Chondrocyte (in vitro differentiated cells): ENCODE measurements around the gene B3GAT2. TPM values are rescaled to one million over a fixed set of nuclear protein-coding genes. Genes with fewer than 3 reads are reported as not detected.

Experiments
- DNase-seq: peaks from one replicate; pipeline ENCODE4 v3.0.0; 2021; ENCODE audit warnings: mixed read lengths, low spot score
- H3K27ac Mint-ChIP-seq: one replicate; pipeline ENCODE4 v1.8.0; 2021; ENCODE audit warnings: mild to moderate bottlenecking, moderate library complexity, mixed read lengths; ENCODE audit not compliant: unreplicated experiment
- H3K27me3 Mint-ChIP-seq: 2 replicates; pipeline ENCODE4 v1.8.0; 2021; ENCODE audit warnings: low read depth, mixed read lengths
- H3K36me3 Mint-ChIP-seq: 2 replicates; pipeline ENCODE4 v1.8.0; 2021; ENCODE audit warnings: low read depth, mixed read lengths
- H3K4me1 Mint-ChIP-seq: 2 replicates; pipeline ENCODE4 v1.8.0; 2021; ENCODE audit warnings: low read depth, mild to moderate bottlenecking, mixed read lengths
- H3K4me3 Mint-ChIP-seq: one replicate; pipeline ENCODE4 v1.8.0; 2021; ENCODE audit warnings: mild to moderate bottlenecking, moderate library complexity, mixed read lengths; ENCODE audit not compliant: unreplicated experiment
- H3K9me3 Mint-ChIP-seq: 2 replicates; pipeline ENCODE4 v1.8.0; 2021; ENCODE audit warnings: low read depth, mixed read lengths
- CTCF ChIP-seq: fragments of 200-600 bp; sonication (generic); IDR thresholded peaks from 2 replicates; pipeline ENCODE4 v1.5.0; 2021; ENCODE audit warnings: antibody characterized with exemption, mild to moderate bottlenecking, moderate library complexity
- total RNA-seq: library from RNA; stranded (reverse); gene quantifications from 3 replicates; pipeline ENCODE4 v1.2.1, GENCODE V29; 2021

B3GAT2 gene
- total RNA-seq, 1 donor from 2014 or later = 0.02 TPM

- Mint-ChIP-seq H3K9me3 (no peaks in the 10 kb centered on the region), H3K4me1 (no peaks in the 10 kb centered on the region), H3K36me3 (no peaks in the 10 kb centered on the region), H3K27me3 (peaks cover 4% of the 10 kb centered on the region), H3K27ac (no peak overlapping the region), H3K4me3 (no peak overlapping the region)
- no peak for DNase-seq
- TF ChIP-seq CTCF = no peak
These were observed 10.2 kb upstream of the B3GAT2 start for GRCh38 chr6:70967049-70967448.

- H3K27me3 Mint-ChIP-seq = peaks cover 62% of the 10 kb centered on the region
These were observed 391 bp upstream of the B3GAT2 start for GRCh38 chr6:70957284-70957617.

GRCh38 chr6:70956191-70956450 lies 739 bp downstream of the B3GAT2 start:
- peak; percentile 74 for TF ChIP-seq CTCF
- peak overlapping the region; percentile 74 for H3K4me3 Mint-ChIP-seq
- no peak for DNase-seq
- H3K4me1 Mint-ChIP-seq = peaks cover 10% of the 10 kb centered on the region
- H3K27me3 Mint-ChIP-seq = peaks cover 69% of the 10 kb centered on the region
- H3K9me3 Mint-ChIP-seq = no peaks in the 10 kb centered on the region
- no peak overlapping the region for H3K27ac Mint-ChIP-seq
- peaks cover 2% of the 10 kb centered on the region for H3K36me3 Mint-ChIP-seq

More at GRCh38 chr6:70957284-70957617, 391 bp upstream of the B3GAT2 start:
- H3K4me3 Mint-ChIP-seq = peak overlapping the region; percentile 74
- H3K27ac Mint-ChIP-seq = no peak overlapping the region
- H3K4me1 Mint-ChIP-seq = peaks cover 10% of the 10 kb centered on the region
- no peak for TF ChIP-seq CTCF
- DNase-seq = no peak
- H3K36me3 Mint-ChIP-seq = peaks cover 2% of the 10 kb centered on the region
- no peaks in the 10 kb centered on the region for H3K9me3 Mint-ChIP-seq

GRCh38 chr6:70955441-70956190 lies 1.2 kb downstream of the B3GAT2 start:
- Mint-ChIP-seq H3K9me3 (no peaks in the 10 kb centered on the region), H3K4me3 (peak overlapping the region; percentile 74), H3K27me3 (peaks cover 70% of the 10 kb centered on the region), H3K27ac (no peak overlapping the region), H3K4me1 (peaks cover 10% of the 10 kb centered on the region), H3K36me3 (peaks cover 2% of the 10 kb centered on the region)
- TF ChIP-seq CTCF = peak; percentile 95
- peak; percentile 95 for DNase-seq

- Mint-ChIP-seq H3K4me1 (peaks cover 10% of the 10 kb centered on the region), H3K9me3 (no peaks in the 10 kb centered on the region), H3K4me3 (no peak overlapping the region), H3K27me3 (peaks cover 65% of the 10 kb centered on the region), H3K36me3 (peaks cover 2% of the 10 kb centered on the region), H3K27ac (no peak overlapping the region)
- no peak for DNase-seq
- TF ChIP-seq CTCF = no peak
These were observed 2.1 kb downstream of the B3GAT2 start for GRCh38 chr6:70954750-70955149.
